ENCODE results near the gene C12orf42.
A peak's percentile ranks its signal among the peaks of the same experiment; 100 is the strongest.

The C12orf42 gene

DNA sequence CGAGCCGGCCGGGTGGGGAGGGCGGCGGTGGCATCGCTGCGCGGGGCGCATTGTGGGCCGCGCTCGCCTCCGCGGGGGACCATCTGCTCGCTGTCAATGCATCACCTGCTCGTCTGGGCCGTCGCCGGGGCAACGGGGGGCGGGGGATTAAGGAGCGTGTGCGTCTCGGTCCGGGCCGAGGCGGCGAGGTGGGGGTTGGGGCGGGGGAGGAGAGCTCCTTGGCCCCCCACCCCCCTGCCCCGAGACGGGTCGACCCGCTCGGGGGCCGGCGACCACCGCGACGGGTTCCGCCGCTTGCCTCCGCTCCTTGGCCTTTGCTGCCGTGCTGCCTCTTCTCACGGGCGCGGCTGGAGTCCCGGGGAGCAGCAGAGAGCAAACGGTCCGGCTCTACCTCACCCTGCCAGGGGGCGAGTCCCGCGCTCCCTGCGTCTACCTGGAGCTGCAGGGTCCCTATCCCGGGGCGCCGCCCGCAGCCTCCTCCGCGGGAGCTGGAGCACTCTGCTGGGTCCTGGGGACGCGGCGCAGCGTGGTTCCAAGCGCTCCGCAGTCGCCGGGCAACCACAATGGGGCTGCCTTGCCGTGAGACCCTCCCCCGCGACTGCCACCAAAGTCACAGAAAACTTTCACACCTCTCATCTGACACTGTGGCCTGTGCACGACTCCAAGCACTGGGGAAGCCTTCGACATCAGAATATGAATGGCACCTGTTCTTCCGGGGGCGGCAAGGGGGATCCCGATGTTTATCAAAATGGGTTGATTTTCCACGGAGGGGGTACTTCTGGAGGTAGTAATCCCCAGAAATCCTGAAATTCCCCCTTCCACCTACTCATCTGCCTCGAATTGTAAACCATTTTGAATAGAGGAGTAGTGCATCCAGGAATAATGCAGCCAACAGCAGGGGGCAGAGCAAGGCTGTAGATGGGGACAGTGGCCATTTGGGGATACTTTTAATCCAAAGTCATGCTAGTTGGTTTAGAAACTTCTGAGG lies at the start of gene C12orf42:
C12orf42 (minus strand) TSS at position 500 of the 988 bp plus-strand sequence. CDS start 17,542 bp downstream, outside the sequence.
- H3K4me1 Mint-ChIP-seq (ENCODE audit: low read depth), result peaks cover 52% of the 10 kb centered on the region
- H3K36me3 Mint-ChIP-seq (ENCODE audit: low read depth), result no peaks in the 10 kb centered on the region
- peaks cover 14% of the 10 kb centered on the region for H3K9me3 Mint-ChIP-seq
- H3K4me3 Mint-ChIP-seq, result peak within 1 kb of the TSS; percentile 72
- H3K27ac Mint-ChIP-seq, result peak within 1 kb of the TSS; percentile 61
- peaks cover 36% of the 10 kb centered on the region for H3K27me3 Mint-ChIP-seq

DNA sequence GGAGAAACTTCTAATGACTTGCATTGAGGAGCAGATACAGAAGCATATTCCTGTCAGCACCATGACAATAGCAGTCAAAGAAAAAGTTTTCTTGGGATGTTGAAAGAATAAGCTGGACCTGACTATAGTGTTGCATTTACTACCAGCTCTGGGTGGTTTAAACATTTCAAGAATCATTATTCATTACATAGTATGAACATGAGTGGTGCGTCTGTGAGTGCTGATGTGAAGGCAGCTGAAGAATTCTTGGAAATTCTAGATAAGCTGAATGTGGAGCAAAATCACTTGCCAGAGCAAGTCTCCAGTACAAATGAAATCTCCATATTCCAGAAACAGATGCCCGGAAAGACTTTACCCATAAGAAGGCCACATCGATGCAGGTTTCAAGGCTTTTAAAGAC lies 46.3 kb upstream of the C12orf42 start:
- H3K4me1 Mint-ChIP-seq (ENCODE audit: low read depth), result peaks cover 4% of the 10 kb centered on the region
- H3K27ac Mint-ChIP-seq, result no peak overlapping the region
- peaks cover 23% of the 10 kb centered on the region for H3K27me3 Mint-ChIP-seq
- no peaks in the 10 kb centered on the region for H3K36me3 Mint-ChIP-seq (ENCODE audit: low read depth)
- H3K9me3 Mint-ChIP-seq, result no peaks in the 10 kb centered on the region
- no peak overlapping the region for H3K4me3 Mint-ChIP-seq

DNA sequence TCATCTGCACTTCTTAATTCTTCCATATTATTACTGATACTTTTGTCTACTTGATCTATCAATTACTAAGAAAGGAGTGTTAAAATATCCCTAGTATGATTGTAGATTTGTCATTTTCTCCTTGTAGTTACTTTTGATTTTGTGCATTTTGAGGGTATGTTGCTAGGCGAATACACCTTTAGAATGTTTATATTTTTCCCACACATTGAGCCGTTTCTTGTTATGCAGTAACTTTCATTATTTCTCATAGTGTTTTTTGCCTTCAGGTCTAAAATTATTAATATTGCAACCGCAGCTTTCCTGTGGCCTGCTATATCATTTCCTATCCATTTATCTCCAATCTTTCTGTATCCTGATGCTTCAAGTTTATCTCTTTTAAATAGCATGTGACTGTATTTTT lies 44.6 kb upstream of the C12orf42 start:
- Mint-ChIP-seq H3K4me3 (no peak overlapping the region), H3K27ac (no peak overlapping the region), H3K27me3 (peaks cover 8% of the 10 kb centered on the region), H3K9me3 (no peaks in the 10 kb centered on the region), H3K36me3 (ENCODE audit: low read depth) (no peaks in the 10 kb centered on the region), H3K4me1 (ENCODE audit: low read depth) (peaks cover 4% of the 10 kb centered on the region)

DNA sequence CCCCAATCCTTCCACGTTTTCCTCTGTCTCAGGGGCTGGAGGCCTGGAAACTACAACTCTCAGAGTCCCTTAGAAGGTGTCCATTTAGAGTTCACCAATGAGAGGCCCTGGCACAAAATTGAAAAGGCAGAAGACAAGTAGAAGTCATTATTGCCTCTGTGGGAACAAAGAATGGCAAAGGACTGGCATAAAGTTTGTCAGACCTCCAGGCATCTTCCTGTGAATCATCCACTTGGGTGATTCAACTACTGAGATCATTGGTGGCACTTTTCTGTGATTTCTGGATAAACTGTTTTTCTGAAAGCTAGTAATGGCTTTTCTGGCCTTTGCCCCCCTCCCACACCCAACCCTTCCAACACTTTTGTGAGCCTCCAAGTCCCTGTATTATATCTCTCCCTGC lies 42.6 kb upstream of the C12orf42 start:
- Mint-ChIP-seq H3K27ac (no peak overlapping the region), H3K27me3 (peaks cover 5% of the 10 kb centered on the region), H3K9me3 (no peaks in the 10 kb centered on the region), H3K4me3 (no peak overlapping the region), H3K4me1 (ENCODE audit: low read depth) (peaks cover 4% of the 10 kb centered on the region), H3K36me3 (ENCODE audit: low read depth) (no peaks in the 10 kb centered on the region)

DNA sequence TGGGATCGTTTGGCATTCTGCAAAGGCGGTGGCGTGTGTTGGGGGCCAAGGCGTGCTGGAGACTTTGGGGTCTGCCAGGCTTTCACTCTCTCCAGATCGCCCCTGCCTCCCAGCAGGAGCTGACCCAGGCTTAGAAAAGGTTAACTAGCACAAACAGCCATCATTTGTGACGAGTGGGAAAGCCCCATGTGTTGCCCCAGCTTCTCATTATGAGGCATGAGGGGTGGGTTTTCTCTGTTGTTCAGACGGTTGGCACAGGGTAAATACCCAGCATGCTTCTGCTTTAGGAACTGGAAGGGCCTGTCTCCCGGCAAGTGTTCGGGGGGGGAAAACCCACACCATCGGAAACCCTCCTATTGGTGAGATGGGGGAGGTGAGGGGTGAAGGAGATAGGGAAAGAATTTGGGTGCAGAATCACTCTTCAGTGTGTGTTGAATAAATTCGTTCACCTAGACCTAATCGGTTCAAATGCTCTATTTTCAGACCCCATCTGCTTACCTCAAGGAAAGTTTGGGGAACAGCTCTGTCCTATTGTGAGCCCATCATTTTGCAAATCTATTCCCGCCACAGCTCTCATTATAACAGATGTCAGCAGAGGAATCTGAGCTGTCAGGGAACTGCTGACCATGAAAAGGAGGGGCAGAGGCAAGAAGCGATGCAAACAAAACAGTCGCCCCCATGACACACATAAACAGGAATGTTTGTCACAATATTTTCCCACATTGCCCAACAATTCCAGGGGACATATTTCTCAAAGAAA lies 34.7 kb upstream of the C12orf42 start:
- Mint-ChIP-seq H3K9me3 (no peaks in the 10 kb centered on the region), H3K27ac (no peak overlapping the region), H3K36me3 (ENCODE audit: low read depth) (no peaks in the 10 kb centered on the region), H3K27me3 (peaks cover 21% of the 10 kb centered on the region), H3K4me3 (peak overlapping the region; percentile 4), H3K4me1 (ENCODE audit: low read depth) (peaks cover 14% of the 10 kb centered on the region)

DNA sequence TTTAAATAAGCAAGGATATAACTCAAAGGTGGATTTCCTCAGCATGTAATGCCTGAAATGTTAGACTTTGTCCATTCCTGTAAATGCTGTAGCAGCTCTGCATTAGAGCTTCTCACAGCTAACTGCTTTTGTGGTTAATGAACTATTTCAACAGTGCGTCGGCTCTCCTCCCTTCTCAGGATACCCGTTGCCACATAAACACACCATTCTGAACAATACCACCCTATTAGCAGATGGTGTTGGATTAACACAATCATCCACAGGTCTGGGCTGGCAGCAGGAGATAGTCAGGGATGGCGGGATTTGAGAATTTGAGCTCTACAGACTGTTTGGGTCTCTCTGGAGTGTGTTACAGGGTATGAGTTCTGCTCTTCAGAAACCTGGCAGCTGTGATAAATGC lies 33.5 kb upstream of the C12orf42 start:
- peaks cover 14% of the 10 kb centered on the region for H3K4me1 Mint-ChIP-seq (ENCODE audit: low read depth)
- H3K36me3 Mint-ChIP-seq (ENCODE audit: low read depth), result no peaks in the 10 kb centered on the region
- peaks cover 20% of the 10 kb centered on the region for H3K27me3 Mint-ChIP-seq
- no peak overlapping the region for H3K27ac Mint-ChIP-seq
- no peaks in the 10 kb centered on the region for H3K9me3 Mint-ChIP-seq
- no peak overlapping the region for H3K4me3 Mint-ChIP-seq

DNA sequence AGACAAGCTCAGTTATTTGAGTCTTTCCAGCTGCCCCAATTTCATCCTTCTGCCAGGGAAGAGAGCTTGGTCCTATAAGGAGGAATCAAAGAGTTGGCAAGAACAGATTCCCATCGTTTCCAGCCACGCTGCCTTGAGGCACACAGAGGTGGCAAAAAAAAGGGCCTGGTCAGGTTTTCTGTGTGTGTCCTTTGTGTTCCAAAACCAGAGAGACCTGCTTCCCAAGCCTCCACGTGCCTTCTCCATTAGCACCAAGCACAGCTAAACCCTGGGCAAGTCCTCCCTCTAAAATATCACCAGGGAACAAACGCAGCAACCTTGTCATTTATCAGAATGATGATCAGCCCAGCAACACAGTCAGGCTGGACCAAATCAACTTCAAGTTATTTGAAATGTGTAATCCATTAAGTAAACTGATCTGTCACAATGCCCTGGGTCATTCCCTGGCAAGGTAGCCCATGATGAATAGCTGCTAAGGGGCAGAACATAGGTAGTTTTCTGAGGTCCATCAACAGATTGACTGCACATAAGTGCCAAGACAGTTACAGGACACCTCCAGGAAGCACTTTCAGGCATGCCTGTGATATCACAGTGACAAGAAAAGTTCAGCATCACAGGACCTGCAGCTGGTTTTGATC lies 28.6 kb upstream of the C12orf42 start:
- H3K36me3 Mint-ChIP-seq (ENCODE audit: low read depth), result no peaks in the 10 kb centered on the region
- H3K27ac Mint-ChIP-seq, result no peak overlapping the region
- peaks cover 6% of the 10 kb centered on the region for H3K27me3 Mint-ChIP-seq
- no peaks in the 10 kb centered on the region for H3K4me1 Mint-ChIP-seq (ENCODE audit: low read depth)
- H3K4me3 Mint-ChIP-seq, result no peak overlapping the region
- H3K9me3 Mint-ChIP-seq, result no peaks in the 10 kb centered on the region

DNA sequence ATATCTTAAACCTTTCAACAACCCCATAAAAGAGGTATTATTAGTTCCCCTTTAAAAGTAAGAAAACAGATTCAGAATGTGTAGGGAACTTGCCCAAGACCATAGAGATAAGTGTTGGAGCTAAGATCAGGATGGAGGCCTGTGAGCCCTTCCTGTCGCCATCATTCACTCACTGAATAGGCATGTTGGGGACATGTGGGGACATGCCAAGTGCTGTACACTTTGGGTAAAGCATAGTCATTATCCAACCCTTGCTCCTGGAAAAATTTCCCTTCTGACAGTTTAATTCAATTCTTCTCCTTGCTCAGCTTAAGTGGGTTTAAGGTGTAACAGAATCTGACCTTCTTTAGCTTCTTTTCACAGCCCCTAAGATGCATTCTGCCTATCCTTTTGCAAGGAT lies 28.0 kb upstream of the C12orf42 start:
- Mint-ChIP-seq H3K27ac (no peak overlapping the region), H3K27me3 (peaks cover 1% of the 10 kb centered on the region), H3K36me3 (ENCODE audit: low read depth) (no peaks in the 10 kb centered on the region)

DNA sequence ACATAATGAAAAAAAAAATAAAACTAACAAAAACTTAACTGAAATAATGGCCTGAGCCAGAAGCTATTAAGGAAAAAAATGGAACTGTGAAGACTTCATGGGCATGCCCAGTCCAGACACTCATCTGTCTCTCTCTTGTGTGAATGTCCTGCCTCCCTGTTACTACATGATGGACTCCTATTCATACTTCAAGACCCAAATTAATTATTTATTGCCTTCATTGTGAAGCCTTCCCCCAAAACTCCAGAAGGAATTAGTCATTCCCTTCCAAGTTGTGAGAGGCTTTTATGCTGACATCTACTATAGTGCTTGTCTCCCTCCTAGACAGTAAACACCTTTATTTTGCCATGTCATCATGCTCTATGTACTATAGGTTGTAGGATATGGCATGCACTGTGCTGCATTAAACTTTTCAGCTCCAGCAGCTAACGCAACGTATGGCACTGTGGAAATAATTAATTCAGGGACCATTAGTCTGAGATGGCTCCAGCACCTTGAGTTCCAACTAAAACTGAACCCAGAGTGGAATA lies 25.0 kb upstream of the C12orf42 start:
- Mint-ChIP-seq H3K36me3 (ENCODE audit: low read depth) (no peaks in the 10 kb centered on the region), H3K9me3 (peaks cover 10% of the 10 kb centered on the region), H3K27ac (no peak overlapping the region), H3K4me1 (ENCODE audit: low read depth) (no peaks in the 10 kb centered on the region), H3K27me3 (no peaks in the 10 kb centered on the region), H3K4me3 (no peak overlapping the region)

More for the DNA sequence above, 28.0 kb upstream of the C12orf42 start:
- no peaks in the 10 kb centered on the region for H3K9me3 Mint-ChIP-seq
- H3K4me1 Mint-ChIP-seq (ENCODE audit: low read depth), result no peaks in the 10 kb centered on the region
- H3K4me3 Mint-ChIP-seq, result no peak overlapping the region

DNA sequence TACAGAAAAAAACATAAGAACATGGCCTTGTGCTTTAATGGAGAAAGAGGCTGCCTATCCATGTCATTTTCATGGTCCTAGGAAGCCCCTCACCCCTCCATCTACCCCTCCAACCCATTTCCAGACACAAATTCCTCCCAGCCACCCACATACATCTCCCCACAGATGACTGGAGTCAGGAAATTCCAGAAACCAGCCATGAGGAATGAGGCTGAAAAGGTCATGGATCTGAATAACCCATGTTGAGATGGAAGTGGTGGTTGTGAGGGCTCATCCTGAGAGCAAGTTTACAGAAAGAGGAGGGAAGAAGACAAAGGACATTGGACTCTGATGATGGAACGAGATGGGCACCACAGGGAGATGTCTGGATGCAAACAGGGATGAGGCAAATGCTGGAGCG lies 23.9 kb upstream of the C12orf42 start:
- Mint-ChIP-seq H3K9me3 (peaks cover 10% of the 10 kb centered on the region), H3K4me3 (no peak overlapping the region), H3K27me3 (no peaks in the 10 kb centered on the region), H3K36me3 (ENCODE audit: low read depth) (no peaks in the 10 kb centered on the region), H3K4me1 (ENCODE audit: low read depth) (no peaks in the 10 kb centered on the region), H3K27ac (no peak overlapping the region)

DNA sequence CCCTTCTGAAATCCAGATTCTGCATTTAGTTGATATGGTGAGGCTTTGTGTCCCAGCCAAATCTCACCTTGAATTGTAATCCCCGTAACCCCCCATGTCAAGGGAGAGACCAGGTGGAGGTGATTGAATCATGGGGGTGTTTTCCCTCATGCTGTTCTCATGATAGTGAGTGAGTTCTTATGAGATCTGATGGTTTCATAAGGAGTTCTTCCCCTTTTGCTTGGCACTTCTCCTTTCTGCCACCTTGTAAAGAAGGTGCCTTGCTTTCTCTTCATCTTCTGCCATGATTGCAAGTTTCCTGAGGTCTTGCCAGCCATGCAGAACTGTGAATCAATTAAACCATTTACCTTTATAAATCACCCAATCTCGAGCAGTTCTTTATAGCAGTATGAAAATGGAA lies 23.1 kb upstream of the C12orf42 start:
- H3K36me3 Mint-ChIP-seq (ENCODE audit: low read depth), result no peaks in the 10 kb centered on the region
- peaks cover 5% of the 10 kb centered on the region for H3K4me1 Mint-ChIP-seq (ENCODE audit: low read depth)
- H3K27me3 Mint-ChIP-seq, result no peaks in the 10 kb centered on the region
- peaks cover 14% of the 10 kb centered on the region for H3K9me3 Mint-ChIP-seq
- no peak overlapping the region for H3K4me3 Mint-ChIP-seq
- H3K27ac Mint-ChIP-seq, result no peak overlapping the region

DNA sequence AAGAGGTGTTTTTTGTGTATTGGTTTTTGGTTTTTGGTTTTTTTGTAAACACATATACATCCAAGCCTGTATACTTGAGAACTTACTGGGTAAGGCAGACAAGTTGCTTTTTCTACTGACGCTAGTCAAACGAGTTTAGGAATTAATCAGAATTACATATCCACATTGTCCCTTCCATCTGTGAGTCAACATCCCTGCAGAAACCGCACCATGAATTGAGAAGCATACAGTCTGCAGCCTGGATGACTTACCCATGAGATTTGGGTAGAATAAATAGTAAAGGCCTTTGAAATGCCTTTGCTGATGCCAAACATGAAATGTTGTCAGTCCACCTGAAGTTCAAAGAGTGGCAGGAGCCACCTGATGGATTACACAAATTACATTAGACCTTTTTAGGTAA lies 21.4 kb upstream of the C12orf42 start:
- H3K4me1 Mint-ChIP-seq (ENCODE audit: low read depth), result peaks cover 13% of the 10 kb centered on the region

DNA sequence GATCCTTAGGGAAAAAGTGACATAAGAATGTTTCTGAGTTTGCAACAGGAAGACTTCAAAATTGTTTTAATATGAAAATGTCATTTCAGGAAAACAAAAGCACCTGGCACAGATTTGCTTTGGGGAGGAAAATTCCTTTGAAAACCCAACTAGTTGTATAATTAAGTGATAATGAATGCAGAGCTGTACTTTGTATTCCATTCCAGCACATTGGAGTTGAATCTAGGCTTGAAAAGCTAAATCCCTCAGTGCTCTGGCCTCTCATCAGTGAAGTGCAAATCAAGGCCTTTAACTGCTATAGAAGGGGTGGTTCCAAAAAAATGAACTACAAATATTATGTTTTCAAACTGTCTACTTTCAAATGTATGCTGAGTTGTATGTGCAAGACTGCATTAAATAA lies 19.6 kb upstream of the C12orf42 start:
- Mint-ChIP-seq H3K4me1 (ENCODE audit: low read depth) (peaks cover 13% of the 10 kb centered on the region), H3K9me3 (peaks cover 18% of the 10 kb centered on the region), H3K36me3 (ENCODE audit: low read depth) (no peaks in the 10 kb centered on the region), H3K27me3 (peaks cover 5% of the 10 kb centered on the region), H3K4me3 (no peak overlapping the region), H3K27ac (no peak overlapping the region)

More for the DNA sequence above, 21.4 kb upstream of the C12orf42 start:
- no peak overlapping the region for H3K4me3 Mint-ChIP-seq
- no peaks in the 10 kb centered on the region for H3K36me3 Mint-ChIP-seq (ENCODE audit: low read depth)
- H3K27ac Mint-ChIP-seq, result no peak overlapping the region
- H3K9me3 Mint-ChIP-seq, result peaks cover 18% of the 10 kb centered on the region
- H3K27me3 Mint-ChIP-seq, result no peaks in the 10 kb centered on the region

DNA sequence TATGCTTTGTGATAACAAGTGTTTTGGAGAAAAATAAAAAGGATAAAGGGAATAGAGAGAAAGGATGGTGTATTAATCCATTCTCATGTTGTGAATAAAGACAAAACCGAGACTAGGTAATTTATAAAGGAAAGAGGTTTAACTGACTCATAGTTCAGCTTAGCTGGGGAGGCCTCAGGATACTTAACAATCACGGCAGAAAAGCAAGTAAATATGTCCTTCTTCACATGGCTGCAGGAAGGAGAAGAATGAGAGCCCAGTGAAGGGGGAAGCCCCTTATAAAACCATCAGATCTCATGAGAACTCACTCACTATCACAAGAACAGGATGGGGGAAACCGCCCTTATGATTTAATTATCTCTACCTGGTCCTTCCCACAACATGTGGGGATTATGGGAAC lies 18.1 kb upstream of the C12orf42 start:
- Mint-ChIP-seq H3K9me3 (peaks cover 18% of the 10 kb centered on the region), H3K27me3 (peaks cover 5% of the 10 kb centered on the region), H3K27ac (no peak overlapping the region), H3K4me1 (ENCODE audit: low read depth) (peaks cover 13% of the 10 kb centered on the region), H3K4me3 (no peak overlapping the region), H3K36me3 (ENCODE audit: low read depth) (no peaks in the 10 kb centered on the region)

Measured in stimulated activated naive CD8-positive, alpha-beta T cell treated with anti-CD3 and anti-CD28 coated beads, Interleukin-15, Interleukin-2, amounts not matched to agents 100 ng/mL and 50 ng/mL, for 24 hours (primary cell).